B cell (primary cell): ENCODE measurements around the gene BLM.

Experiments used
- EZH2 ChIP-seq: IDR thresholded peaks from 2 replicates; pipeline ENCODE4 v1.6.1; 2012; ENCODE audit warnings: borderline replicate concordance, low read depth, mild to moderate bottlenecking, moderate library complexity, low read length; ENCODE audit not compliant: insufficient read depth, poor library complexity, severe bottlenecking
- TF ChIP-seq, protein P1 (sequence below): fragments of 200-600 bp; IDR thresholded peaks from one replicate; pipeline ENCODE4 v1.8.0; 2022; ENCODE audit warnings: antibody characterized with exemption, mild to moderate bottlenecking

DNA sequence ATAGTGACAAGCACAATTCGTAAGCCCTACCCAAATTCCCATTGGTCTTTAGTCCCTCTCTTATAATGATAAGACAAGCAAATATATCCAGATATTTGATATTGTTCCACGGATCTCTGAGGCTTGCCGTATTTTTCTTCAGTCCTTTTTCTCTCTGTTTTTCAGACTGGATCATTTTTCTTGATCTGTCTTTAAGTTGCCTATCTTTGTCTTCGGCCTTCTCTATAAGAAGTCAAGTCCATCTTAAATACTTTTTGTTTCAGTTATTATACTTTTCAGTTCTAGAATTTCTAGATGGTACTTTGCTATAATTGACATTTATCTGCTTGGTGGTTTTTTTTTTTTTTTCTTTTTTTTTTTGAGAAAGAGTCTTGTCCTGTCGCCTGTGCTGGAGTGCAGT lies 13.7 kb upstream of the BLM start:
- TF ChIP-seq, protein P1, sequence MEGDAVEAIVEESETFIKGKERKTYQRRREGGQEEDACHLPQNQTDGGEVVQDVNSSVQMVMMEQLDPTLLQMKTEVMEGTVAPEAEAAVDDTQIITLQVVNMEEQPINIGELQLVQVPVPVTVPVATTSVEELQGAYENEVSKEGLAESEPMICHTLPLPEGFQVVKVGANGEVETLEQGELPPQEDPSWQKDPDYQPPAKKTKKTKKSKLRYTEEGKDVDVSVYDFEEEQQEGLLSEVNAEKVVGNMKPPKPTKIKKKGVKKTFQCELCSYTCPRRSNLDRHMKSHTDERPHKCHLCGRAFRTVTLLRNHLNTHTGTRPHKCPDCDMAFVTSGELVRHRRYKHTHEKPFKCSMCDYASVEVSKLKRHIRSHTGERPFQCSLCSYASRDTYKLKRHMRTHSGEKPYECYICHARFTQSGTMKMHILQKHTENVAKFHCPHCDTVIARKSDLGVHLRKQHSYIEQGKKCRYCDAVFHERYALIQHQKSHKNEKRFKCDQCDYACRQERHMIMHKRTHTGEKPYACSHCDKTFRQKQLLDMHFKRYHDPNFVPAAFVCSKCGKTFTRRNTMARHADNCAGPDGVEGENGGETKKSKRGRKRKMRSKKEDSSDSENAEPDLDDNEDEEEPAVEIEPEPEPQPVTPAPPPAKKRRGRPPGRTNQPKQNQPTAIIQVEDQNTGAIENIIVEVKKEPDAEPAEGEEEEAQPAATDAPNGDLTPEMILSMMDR = no peak
- no peak for TF ChIP-seq EZH2
